Activated naive CD8-positive, alpha-beta T cell (primary cell): ENCODE measurements around the gene TPP2.

ENCODE experiments used
- H3K27ac Mint-ChIP-seq: one replicate; pipeline ENCODE4 v1.8.0; 2021; ENCODE audit warnings: mixed read lengths
- H3K27me3 Mint-ChIP-seq: one replicate; pipeline ENCODE4 v1.8.0; 2021; ENCODE audit warnings: mixed read lengths
- H3K36me3 Mint-ChIP-seq: one replicate; pipeline ENCODE4 v1.8.0; 2021; ENCODE audit warnings: mixed read lengths
- H3K4me1 Mint-ChIP-seq: one replicate; pipeline ENCODE4 v1.8.0; 2021; ENCODE audit warnings: low read depth, mixed read lengths
- H3K4me3 Mint-ChIP-seq: one replicate; pipeline ENCODE4 v1.8.0; 2021; ENCODE audit warnings: mild to moderate bottlenecking, mixed read lengths
- H3K9me3 Mint-ChIP-seq: one replicate; pipeline ENCODE4 v1.8.0; 2021; ENCODE audit warnings: low read depth, mixed read lengths

Gene TPP2

GRCh38 chr13:102702965-102703725, 106.4 kb downstream of the TPP2 start:
- Mint-ChIP-seq H3K27ac (no peak overlapping the region), H3K27me3 (peaks cover 6% of the 10 kb centered on the region), H3K4me1 (no peaks in the 10 kb centered on the region), H3K36me3 (peaks cover 10% of the 10 kb centered on the region), H3K9me3 (peaks cover 11% of the 10 kb centered on the region), H3K4me3 (no peak overlapping the region)

- Mint-ChIP-seq H3K9me3 (peaks cover 6% of the 10 kb centered on the region), H3K4me1 (no peaks in the 10 kb centered on the region), H3K27me3 (peaks cover 7% of the 10 kb centered on the region), H3K27ac (no peak overlapping the region), H3K4me3 (no peak overlapping the region), H3K36me3 (peaks cover 5% of the 10 kb centered on the region)
These were observed 106.9 kb downstream of the TPP2 start for GRCh38 chr13:102703726-102704035.

DNA sequence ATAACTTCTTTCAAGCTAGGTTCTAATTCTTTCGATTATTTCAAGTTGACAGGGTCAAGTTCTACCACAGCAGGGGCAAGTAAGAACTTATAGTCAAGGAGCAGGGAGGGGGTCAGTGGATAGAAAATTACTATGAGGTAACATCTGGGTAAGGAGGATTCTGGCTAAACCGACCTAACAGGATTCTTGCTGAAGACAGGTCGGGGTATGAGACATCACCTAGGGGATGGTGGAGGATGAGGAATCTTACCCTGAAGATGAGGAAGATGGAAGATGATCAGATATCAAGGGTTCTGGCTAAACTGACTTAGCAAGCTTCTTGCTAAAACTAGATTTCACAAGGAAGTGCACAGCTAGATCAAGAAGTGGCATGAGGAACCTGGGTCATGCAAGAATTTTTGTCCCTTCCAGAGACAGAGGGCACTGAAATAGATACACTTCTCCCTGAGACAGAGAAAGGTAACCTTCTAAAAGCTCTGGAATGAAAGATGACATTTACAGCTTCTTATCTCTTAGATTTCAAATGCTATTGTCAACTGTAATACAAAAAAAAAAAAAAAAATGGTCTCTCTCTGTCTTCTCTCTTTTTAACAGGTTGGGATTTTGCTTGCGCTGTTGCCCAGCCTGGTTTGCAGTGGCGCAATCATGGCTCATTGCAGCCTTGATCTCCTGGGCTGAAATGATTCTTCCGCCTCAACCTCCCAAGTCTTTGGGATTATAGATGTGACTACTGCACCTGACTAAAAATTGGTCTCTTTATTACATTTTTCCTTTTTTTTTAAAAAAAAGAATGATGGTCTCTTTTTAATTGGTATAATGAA, 107.7 kb downstream of the TPP2 start:
- peaks cover 3% of the 10 kb centered on the region for H3K27me3 Mint-ChIP-seq
- H3K4me1 Mint-ChIP-seq, result no peaks in the 10 kb centered on the region
- H3K27ac Mint-ChIP-seq, result no peak overlapping the region
- H3K4me3 Mint-ChIP-seq, result no peak overlapping the region
- no peaks in the 10 kb centered on the region for H3K36me3 Mint-ChIP-seq
- H3K9me3 Mint-ChIP-seq, result peaks cover 4% of the 10 kb centered on the region

- H3K36me3 Mint-ChIP-seq, result no peaks in the 10 kb centered on the region
These were observed 110.7 kb downstream of the TPP2 start for GRCh38 chr13:102707467-102707866.

DNA sequence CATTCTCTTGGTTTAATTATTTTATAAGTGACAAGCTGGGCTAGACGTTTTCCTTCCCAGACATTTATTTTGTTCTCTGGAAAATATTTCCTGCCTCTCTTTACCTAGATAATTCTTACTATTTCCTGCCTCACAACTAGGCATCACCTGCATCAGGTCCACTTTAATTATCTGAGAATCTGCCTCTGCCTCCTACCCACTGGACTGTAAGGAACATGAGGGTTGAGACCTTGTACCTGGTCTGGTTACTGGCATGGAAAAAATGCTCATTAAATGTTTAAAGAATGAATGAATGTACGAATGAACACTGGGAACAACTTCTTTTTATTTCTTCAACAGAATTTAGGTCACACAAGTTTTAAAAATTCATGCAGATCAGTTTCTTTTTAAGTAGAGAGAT, 111.4 kb downstream of the TPP2 start:
- H3K4me3 Mint-ChIP-seq, result no peak overlapping the region
- peaks cover 3% of the 10 kb centered on the region for H3K27me3 Mint-ChIP-seq
- H3K9me3 Mint-ChIP-seq, result peaks cover 4% of the 10 kb centered on the region
- no peaks in the 10 kb centered on the region for H3K4me1 Mint-ChIP-seq
- H3K27ac Mint-ChIP-seq, result no peak overlapping the region
- H3K36me3 Mint-ChIP-seq, result no peaks in the 10 kb centered on the region

More at GRCh38 chr13:102707467-102707866, 110.7 kb downstream of the TPP2 start:
- Mint-ChIP-seq H3K27me3 (peaks cover 3% of the 10 kb centered on the region), H3K4me3 (no peak overlapping the region), H3K4me1 (no peaks in the 10 kb centered on the region), H3K27ac (no peak overlapping the region), H3K9me3 (peaks cover 4% of the 10 kb centered on the region)

- Mint-ChIP-seq H3K4me3 (no peak overlapping the region), H3K36me3 (no peaks in the 10 kb centered on the region), H3K4me1 (no peaks in the 10 kb centered on the region), H3K9me3 (peaks cover 4% of the 10 kb centered on the region), H3K27me3 (peaks cover 3% of the 10 kb centered on the region), H3K27ac (no peak overlapping the region)
These were observed 112.2 kb downstream of the TPP2 start for GRCh38 chr13:102708991-102709390.

DNA sequence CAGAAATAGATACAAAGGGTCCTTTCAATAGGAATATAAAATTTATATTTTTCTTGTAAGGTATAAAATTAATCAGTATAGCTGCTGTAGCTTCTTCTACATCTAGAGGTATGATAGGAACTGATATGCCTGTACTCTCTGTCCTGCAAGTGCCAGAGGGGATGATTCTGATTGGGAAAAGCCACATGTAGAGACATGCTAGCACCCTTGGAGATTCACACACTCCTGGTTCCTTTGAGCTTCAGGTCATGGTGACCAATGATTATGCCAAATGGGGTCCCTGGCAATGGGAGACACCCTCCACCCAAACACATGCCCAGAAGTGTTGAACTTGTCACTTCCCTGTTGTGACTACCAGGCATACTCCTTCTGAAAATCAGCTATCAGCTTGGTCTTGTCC, 112.8 kb downstream of the TPP2 start:
- H3K27me3 Mint-ChIP-seq, result peaks cover 3% of the 10 kb centered on the region

GRCh38 chr13:102710261-102710679, 113.5 kb downstream of the TPP2 start:
- H3K36me3 Mint-ChIP-seq, result no peaks in the 10 kb centered on the region

More for the DNA sequence above, 112.8 kb downstream of the TPP2 start:
- Mint-ChIP-seq H3K27ac (no peak overlapping the region), H3K9me3 (peaks cover 4% of the 10 kb centered on the region), H3K4me3 (no peak overlapping the region), H3K4me1 (no peaks in the 10 kb centered on the region), H3K36me3 (no peaks in the 10 kb centered on the region)

DNA sequence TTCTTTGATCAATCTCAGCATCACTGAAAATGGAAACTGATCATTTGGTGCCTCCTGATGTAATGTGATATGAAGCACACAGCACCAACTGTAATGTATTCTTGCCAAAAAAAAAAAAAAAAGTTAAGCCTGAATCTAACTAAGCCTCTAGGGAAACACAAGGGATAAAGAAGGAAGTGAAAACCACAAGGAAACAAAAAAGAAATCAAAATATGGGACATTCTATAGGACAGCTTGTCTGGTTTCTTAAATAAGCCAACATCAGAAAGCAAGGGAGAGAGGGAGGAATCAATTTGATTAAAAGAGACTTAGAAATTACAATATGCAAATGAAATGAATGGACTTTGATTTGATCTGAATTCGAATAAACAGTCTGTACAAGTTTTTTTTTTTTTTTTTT, 118.7 kb downstream of the TPP2 start:
- no peaks in the 10 kb centered on the region for H3K9me3 Mint-ChIP-seq
- no peaks in the 10 kb centered on the region for H3K36me3 Mint-ChIP-seq
- no peak overlapping the region for H3K4me3 Mint-ChIP-seq
- H3K4me1 Mint-ChIP-seq, result no peaks in the 10 kb centered on the region
- no peaks in the 10 kb centered on the region for H3K27me3 Mint-ChIP-seq
- H3K27ac Mint-ChIP-seq, result no peak overlapping the region

More at GRCh38 chr13:102710261-102710679, 113.5 kb downstream of the TPP2 start:
- Mint-ChIP-seq H3K9me3 (peaks cover 4% of the 10 kb centered on the region), H3K27me3 (peaks cover 3% of the 10 kb centered on the region), H3K4me3 (no peak overlapping the region), H3K27ac (no peak overlapping the region), H3K4me1 (no peaks in the 10 kb centered on the region)

DNA sequence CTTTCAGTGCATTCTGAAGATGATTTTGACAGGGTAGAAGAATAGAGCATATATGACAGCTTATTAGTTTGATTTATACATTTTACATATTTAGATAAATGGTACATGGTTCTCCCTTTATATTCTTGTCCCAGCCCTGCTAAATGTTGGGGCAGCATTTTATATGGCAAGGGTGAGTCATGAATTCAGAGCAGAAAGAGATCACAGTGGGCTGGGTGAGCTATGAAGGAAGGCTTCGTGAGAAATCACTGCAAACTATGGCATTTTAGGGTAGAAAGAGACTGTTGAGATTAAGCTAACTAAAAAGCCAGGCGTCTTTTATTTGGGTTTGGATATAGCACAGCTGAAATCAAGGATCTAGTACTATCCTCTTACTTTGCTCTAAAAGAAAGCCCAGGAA, 122.0 kb downstream of the TPP2 start:
- no peak overlapping the region for H3K27ac Mint-ChIP-seq
- no peaks in the 10 kb centered on the region for H3K27me3 Mint-ChIP-seq
- no peaks in the 10 kb centered on the region for H3K36me3 Mint-ChIP-seq
- H3K4me3 Mint-ChIP-seq, result no peak overlapping the region
- H3K4me1 Mint-ChIP-seq, result no peaks in the 10 kb centered on the region
- no peaks in the 10 kb centered on the region for H3K9me3 Mint-ChIP-seq

- H3K4me1 Mint-ChIP-seq, result no peaks in the 10 kb centered on the region
- H3K36me3 Mint-ChIP-seq, result peaks cover 2% of the 10 kb centered on the region
- H3K27ac Mint-ChIP-seq, result no peak overlapping the region
- peaks cover 4% of the 10 kb centered on the region for H3K27me3 Mint-ChIP-seq
- H3K9me3 Mint-ChIP-seq, result no peaks in the 10 kb centered on the region
- H3K4me3 Mint-ChIP-seq, result no peak overlapping the region
These were observed 125.0 kb downstream of the TPP2 start for GRCh38 chr13:102721800-102722231.

DNA sequence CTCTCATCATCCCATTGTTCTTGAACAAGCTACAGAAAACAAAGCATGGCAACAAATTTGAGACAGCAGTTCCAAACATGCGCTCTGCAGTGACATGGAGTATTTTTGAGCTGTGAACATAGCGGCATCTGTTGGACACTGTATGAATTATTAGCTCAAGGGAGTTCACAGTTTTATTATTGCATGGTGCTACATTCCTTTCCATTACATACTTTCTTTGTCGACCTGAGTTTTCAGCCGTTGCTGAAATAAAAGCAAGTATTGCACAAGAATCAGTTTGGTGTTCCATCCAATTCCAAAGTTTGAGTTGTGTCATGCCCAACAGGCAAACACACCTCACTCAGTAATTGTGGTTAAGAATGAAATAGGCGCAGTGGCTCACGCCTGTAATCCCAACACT, 128.1 kb downstream of the TPP2 start:
- peaks cover 2% of the 10 kb centered on the region for H3K36me3 Mint-ChIP-seq
- peaks cover 6% of the 10 kb centered on the region for H3K27me3 Mint-ChIP-seq
- H3K27ac Mint-ChIP-seq, result no peak overlapping the region
- H3K9me3 Mint-ChIP-seq, result no peaks in the 10 kb centered on the region
- no peak overlapping the region for H3K4me3 Mint-ChIP-seq
- no peaks in the 10 kb centered on the region for H3K4me1 Mint-ChIP-seq

- Mint-ChIP-seq H3K27ac (no peak overlapping the region), H3K4me3 (no peak overlapping the region), H3K9me3 (no peaks in the 10 kb centered on the region), H3K36me3 (peaks cover 2% of the 10 kb centered on the region), H3K4me1 (no peaks in the 10 kb centered on the region), H3K27me3 (peaks cover 12% of the 10 kb centered on the region)
These were observed 129.6 kb downstream of the TPP2 start for GRCh38 chr13:102726430-102726829.
